RKO (cell line): ENCODE results near the gene MC1R.
"Not testable (repeated sequence)": the region's sequence is repeated elsewhere in the genome, so short reads cannot be mapped to it uniquely, and the experiment has no call there.

Experiments
- DNase-seq: peaks from one replicate; pipeline ENCODE4 v3.0.0-alpha.2; 2016; ENCODE audit warnings: low spot score

MC1R gene

DNA sequence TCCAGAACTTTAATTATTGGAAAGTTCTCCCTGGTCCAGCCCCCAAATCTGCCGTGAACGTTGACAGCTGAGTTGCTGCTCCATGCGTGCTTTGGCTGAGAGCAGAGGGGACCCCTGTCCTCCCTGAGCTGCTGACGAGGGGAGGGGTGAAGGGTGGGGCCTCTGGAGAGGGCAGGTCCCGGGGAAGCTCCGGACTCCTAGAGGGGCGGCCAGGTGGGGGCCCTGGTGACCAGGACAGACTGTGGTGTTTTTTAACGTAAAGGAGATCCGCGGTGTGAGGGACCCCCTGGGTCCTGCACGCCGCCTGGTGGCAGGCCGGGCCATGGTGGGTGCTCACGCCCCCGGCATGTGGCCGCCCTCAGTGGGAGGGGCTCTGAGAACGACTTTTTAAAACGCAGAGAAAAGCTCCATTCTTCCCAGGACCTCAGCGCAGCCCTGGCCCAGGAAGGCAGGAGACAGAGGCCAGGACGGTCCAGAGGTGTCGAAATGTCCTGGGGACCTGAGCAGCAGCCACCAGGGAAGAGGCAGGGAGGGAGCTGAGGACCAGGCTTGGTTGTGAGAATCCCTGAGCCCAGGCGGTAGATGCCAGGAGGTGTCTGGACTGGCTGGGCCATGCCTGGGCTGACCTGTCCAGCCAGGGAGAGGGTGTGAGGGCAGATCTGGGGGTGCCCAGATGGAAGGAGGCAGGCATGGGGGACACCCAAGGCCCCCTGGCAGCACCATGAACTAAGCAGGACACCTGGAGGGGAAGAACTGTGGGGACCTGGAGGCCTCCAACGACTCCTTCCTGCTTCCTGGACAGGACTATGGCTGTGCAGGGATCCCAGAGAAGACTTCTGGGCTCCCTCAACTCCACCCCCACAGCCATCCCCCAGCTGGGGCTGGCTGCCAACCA lies at the start of gene MC1R:
TSS of gene MC1R (plus strand) at position 410 of the 895 bp plus-strand sequence. CDS start at position 807, 397 bp downstream.
- DNase-seq, result no peak

DNA sequence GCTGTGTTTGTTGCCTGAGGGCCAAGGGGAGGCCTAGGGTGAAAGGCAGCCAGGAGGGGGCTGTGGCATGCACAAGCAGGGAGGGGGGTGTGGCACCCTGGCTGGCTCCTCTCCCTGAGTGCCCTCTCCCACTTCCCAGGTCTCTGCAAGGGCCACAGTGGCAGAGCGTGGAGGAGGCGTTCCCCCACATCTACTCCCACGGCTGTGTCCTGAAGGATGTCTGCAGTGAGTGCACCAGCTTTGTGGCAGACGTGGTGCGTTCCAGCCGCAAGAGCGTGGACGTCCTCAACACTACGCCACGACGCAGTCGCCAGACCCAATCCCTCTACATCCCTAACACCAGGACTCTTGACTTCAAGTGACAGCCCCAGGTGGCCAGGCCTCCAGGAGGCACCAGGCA lies 48.8 kb upstream of the MC1R start:
- no peak for DNase-seq

DNA sequence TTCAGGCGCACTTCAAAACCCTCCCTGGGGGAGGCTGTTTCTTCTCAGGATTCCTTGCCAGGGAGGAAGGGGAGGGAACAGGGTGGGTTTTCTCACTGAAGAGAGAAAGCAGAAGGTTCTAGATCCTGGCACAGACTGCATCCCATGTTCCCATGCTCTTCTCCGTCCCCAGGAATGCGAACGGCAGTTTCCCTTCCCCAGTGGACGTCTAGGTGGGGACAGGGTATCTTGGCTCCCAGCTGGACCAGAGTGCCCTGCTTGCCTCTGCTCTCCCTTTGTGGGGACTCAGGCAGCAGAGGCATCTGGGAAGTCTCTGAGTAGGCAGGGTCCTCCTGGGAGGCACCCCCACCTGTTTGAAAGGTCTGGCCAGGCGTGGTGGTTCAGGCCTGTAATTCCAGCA lies 48.2 kb upstream of the MC1R start:
- DNase-seq, result no peak

DNA sequence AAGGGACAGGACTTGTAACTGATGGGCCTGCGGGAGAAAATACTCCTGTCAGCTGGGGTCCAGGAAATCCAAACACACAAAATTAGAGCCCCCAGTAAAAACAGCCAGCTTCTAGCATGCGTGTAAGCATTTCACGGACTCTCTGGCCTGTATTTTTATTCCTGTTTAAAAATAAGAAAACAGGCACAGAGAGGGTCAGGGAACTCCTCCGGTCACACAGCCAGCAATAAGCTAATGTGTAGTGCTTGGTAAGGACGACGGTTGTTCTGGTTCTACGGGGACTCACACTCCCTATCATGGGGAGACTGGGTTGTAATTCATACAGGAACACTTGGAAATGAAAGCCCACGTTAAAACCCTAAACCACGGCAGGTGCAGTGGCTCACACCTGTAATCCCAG lies 46.8 kb upstream of the MC1R start:
- DNase-seq, result no peak

DNA sequence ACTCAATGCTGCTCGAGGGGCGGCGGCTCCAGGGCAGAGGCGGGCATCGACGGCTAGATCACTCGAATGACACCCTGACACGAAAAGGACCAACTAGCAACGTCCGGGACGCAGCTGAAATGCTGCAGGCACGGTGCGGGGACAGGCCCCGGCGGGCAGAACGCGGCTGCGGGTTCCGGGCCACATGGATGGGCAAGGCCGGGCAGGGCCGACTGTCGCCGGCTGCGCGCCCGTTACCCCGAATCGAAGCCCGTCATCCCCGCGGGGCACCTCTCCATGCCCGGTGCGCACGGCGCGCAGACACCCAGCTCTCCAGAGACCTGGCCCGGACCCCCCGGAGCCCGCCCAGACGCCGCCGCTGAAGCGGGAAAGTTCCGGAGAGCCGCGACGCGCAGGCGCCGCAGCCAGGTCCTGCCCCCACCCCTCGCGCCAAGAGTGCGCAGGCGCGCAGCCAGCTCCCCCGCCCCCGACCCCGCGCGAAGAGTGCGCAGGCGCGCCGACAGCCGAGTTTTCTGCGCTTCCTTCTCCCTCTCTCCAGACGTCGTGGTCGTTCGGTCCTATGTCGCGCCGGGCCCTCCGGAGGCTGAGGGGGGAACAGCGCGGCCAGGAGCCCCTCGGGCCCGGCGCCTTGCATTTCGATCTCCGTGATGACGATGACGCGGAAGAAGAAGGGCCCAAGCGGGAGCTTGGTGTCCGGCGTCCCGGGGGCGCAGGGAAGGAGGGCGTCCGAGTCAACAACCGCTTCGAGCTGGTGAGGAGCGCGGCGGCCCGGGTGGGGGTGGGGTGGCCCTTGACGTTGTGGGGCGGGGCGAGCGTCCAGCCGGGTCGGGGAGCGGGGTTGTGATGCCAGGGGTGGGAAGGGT lies 45.3 kb upstream of the MC1R start, which contains the start of gene TCF25:
TSS of gene TCF25 (plus strand) at position 484 of the 863 bp plus-strand sequence. CDS start at position 560, 76 bp downstream.
- DNase-seq, result peak; percentile 88

DNA sequence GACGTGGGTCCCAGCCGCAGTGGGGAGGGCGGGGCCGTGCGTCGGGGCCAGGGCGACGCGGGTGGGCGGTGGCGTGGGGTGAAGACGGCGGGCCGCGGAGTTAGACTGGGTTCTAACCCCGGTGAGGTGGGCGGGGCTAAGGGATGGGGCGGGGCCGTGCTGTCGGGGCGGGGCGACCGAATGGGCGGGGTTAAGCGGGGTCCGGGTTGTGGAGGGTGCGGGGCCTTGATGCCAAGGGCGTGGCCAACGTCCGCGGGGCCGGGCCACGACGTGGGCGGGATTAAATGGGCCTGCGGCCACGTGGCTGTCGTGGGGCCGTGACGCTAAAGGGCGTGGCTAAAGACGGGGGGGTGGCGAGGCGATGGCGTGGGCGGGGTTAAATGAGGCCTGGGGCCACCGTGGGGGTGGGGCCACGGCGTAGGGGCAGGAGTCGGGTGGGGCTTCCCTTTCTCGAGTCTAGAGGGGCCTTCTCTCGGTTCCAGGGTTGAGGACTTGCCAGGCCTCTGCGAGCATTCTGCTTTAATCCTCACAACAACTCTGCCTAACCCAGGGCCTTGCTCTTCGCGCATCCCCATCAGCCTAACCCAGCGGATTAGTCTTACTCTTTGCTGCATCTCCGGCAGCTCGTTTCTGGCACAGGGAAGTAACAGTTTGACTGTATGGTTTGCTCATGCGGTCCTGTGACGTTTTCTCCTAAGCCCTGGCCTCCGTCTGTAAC lies 44.5 kb upstream of the MC1R start:
- peak; percentile 90 for DNase-seq

DNA sequence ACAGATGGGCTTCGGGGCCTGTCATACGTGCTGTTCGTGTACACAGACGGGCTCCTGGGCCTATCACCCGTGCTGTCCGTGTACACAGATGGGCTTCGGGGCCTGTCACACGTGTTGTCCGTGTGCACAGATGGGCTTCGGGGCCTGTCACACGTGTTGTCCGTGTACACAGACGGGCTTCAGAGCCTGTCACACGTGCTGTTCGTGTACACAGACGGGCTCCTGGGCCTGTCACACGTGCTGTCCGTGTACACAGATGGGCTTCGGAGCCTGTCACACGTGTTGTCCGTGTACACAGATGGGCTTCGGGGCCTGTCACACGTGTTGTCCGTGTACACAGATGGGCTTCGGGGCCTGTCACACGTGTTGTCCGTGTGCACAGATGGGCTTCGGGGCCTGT lies 39.5 kb upstream of the MC1R start:
- not testable (repeated sequence) for DNase-seq

DNA sequence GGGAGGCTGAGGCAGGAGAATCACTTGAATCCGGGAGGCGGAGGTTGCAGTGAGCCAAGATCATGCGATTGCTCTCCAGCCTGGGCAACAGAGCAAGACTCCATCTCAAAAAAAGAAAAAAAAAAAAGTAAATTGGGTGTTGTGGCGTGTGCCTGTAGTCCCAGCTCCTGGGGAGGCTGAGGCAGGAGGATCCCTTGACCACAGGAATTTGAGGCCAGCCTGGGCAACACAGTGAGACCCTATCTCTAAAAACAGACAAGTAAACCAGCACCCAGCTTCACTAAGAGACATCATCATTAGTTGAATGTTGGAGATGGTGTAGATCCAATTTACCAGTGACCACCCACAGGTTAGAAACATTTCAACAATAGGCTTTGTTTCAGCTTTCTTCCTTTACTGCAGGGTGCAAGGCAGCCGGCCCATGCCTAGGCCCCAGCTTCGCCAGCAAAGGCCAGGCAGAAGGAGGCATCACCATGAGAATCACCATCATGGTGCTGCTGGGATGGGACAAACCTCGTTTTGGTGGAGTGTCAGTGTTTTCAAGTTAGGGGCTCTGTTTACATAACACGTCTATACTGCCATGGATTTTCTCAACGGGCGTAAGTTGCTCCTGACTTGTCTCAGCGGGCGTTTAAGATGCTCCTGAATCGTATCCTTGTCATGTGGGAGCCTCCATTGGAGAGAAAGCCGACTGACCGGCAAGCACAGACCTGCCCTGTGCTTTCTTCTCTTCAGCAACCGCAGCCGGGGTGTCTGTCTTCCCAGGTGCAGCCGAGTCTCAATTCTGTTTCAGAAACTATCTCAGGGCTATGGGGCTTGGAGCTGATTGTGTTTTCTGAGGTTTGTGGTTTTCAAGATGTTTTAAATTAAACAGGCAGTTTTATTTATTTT lies 37.9 kb upstream of the MC1R start:
- no peak for DNase-seq

DNA sequence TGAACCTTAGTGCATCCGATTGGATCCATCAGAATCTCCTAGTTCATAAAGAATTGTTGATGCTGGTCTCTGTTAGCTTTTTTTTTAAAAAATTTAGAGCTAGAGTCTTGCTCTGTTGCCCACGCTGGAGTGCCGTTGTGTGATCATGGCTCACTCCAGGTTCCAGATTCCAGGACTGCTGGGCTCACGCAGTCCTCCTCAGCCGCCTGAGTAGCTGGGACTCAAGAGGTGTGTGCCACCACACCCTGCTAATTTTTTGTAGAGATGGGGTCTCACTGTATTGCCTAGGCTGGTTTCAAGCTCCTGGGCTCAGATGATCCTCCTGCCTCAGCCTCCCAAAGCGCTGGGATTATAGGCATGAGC lies 37.3 kb upstream of the MC1R start:
- DNase-seq, result no peak

DNA sequence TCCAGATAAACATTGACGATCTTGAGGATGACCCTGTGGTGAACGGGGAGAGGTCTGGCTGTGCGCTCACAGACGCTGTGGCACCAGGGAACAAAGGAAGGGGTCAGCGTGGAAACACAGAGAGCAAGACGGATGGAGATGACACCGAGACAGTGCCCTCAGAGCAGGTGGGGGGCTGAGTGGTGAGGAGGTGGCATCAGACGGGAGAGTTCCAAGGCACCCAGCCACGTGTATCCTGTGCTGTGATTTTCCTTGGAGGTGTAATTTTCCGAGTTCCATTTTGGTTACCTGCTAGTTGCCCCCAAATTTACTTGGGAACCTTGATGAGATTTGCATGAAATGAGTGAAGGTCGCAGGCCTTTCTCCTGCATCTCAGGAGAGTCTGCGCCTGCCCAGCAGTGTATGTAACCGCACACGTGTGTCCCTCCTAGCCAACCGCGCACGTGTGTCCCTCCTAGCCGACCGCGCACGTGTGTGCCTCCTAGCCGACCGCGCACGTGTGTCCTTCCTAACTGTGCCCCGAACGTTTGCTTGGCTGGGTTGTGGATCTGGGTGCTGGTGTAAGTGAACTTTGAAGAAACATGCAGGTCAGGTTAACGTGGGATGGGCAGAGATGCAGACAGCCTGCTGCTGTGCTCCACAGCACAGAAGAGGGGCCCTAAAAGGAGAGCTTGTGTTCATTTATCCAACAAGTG lies 35.2 kb upstream of the MC1R start:
- no peak for DNase-seq

DNA sequence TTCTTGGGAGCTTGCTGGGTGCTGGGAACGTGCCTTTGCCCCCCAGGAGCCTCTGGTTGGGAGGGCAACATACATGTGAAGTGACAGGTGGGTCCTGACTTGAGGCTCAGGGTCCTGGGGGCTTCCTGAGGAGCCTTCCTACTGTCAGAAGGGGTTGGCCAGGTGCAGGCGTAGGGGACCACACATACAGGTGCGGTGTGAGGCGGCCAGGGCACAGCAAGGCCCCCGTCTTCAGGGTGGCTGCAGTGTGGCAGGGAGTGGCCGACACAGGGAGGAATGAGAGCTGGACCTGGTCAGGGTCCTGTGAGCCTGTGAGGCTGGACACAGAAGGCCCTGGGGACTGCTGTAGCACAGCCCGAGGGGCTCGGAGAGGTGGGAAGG lies 34.6 kb upstream of the MC1R start:
- DNase-seq, result no peak

DNA sequence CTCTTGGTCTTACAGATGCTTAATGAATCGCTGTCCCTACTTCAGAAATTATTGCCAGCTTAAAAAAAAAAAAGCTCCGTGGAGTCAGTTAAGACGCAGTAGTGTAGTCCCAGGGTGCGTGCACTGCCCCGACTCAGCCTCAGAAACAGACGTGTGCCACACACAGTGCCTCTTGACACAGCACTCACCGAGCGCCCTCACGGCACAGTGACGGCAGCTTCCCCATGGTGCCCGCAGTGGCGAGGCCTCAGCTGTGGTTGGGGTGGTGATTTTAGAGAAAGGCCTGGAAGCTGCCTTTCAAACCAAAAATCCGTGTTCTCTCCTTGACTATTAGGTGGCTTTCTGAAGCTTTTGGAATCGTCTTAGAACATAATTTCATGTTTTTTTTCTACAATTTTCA lies 31.4 kb upstream of the MC1R start:
- DNase-seq, result no peak

DNA sequence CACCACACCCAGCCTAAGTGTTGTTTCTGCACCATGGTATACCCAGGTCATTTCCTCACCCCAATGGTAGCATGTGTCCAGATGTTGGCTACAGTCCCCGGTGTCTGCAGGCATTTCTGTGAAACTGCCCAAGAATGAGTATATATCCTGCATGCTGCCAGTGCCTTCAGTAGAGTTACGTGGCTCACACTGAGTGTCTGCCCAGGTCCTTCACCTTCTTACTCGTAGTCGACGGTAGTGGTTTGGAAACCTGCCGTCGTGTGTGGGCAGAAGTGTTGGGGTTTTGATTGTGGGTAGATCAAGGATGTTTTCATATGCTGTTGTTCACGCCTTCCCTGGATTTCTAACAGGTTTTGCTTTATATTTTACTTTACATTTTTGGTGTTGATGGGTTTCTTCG lies 28.5 kb upstream of the MC1R start:
- no peak for DNase-seq

DNA sequence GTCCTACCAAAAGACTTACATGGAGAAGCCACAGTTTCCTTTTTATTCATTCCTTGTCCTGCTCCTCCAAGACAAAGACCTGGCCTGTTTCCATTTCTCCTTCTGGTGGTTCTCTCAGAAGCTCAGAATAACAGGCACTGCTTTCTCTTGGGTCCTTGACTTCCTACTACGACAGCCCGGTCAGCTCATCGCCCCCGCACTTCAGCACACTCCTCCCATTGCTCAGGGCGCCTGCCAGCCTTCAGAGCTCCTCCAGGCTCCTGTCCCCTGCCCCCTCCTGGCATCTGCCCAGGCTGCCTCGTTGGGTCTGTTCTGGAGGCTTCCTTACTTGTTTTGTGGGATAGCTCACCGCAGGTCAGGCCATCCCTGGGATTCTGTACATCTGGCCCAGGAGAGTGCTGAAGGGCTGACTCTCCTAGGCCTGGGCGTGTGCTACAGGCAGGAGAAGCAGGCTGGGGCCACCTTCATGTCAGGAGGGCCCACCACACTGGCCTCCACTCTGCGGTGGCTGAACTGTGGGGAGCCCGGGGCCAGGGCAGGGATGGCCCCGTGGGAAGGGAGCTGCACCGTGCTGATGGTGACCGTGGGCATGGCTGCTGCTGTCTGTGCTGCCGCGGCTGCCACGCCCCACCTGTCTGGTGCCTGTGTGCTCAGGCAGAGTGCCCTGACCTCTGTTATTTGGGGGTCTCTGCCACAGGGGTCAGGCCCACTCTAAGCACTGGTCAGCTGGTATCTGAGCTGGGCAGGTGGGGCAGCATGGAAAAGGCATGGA lies 27.6 kb upstream of the MC1R start:
- no peak for DNase-seq

DNA sequence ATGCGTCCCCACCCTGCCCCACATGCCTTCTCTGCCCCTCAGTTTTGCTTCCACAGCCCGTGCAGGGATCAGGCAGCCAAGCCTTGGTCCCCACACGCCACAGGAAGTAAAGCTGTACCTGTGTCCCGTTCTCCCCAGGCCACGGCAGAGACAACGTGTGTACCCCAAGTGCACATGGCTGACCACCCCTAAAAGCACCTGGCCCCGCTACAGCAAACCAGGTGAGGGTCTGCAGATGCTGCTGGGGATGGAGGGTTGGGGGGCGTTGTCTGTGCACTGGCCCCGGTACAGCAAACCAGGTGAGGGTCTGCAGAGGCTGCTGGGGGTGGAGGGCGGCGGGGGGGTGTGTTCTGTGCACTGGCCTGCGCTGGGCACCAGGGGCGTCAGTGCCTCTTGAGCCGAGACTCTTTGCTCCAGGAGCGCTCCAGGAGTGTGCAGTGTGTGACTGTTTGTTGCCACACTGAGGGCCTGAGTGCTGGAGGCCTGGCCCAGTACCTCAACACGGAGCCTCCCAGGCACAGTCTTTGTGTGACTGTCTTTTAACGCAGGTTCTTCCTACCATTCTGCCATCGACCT lies 26.5 kb upstream of the MC1R start:
- no peak for DNase-seq

DNA sequence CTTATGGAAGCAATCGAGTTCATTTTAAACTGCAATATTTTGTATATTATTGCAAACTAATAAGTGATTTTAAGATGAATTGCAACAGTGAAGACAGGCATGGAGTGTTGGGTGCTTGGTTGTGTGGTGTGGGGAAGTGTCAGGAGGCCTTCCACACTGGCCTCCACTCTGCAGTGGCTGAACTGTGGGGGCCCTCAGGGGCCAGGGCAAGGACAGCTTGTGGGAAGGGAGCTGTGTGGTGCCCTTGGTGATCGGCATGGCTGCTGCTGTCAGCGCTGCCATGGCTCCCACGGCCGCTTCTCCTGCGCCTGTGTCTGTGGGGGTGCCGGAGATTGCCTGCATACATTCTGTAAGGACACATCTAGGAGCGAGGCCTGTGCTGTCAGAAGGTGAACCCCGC lies 26.0 kb upstream of the MC1R start:
- no peak for DNase-seq

DNA sequence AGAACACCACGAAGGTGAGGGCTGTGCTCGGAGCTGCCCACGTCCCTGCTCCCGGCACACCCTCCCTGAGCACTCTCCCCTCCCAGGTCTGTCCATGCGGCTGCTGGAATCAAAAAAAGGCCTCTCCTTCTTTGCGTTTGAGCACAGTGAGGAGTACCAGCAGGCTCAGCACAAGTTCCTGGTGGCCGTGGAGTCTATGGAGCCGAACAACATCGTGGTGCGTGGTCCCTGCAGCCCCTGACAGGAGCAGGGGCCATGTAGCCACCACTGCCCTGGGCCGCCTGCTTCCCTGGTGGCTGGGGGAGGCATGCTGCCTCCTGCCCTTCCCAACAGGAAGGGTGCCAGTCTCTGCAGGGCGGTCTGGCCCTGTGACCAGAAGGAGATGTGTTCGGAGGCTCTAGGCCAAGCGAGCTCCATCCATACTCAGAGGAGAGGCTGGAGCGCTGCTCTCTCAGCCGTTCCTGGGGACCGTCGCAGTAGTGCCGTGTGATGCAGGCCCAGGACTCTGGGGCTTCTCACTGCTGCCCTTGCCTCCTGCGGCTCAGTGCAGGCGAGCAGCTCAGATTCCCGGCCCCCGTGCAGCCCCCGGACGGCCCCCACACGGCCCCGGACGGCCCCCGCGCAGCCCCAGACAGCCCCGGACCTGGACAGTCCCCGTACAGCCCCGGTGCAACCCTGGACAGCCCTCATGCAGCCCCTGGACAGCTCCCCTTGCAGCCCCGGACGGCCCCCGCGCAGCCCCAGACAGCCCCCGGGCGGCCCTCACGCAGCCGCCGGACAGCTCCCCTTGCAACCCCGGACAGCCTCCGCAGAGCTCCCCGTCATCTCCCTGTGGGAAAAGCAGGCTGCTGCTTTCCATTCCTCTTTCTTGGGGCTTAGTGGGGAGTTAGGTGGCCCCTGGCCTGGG lies 24.8 kb upstream of the MC1R start:
- DNase-seq, result no peak

DNA sequence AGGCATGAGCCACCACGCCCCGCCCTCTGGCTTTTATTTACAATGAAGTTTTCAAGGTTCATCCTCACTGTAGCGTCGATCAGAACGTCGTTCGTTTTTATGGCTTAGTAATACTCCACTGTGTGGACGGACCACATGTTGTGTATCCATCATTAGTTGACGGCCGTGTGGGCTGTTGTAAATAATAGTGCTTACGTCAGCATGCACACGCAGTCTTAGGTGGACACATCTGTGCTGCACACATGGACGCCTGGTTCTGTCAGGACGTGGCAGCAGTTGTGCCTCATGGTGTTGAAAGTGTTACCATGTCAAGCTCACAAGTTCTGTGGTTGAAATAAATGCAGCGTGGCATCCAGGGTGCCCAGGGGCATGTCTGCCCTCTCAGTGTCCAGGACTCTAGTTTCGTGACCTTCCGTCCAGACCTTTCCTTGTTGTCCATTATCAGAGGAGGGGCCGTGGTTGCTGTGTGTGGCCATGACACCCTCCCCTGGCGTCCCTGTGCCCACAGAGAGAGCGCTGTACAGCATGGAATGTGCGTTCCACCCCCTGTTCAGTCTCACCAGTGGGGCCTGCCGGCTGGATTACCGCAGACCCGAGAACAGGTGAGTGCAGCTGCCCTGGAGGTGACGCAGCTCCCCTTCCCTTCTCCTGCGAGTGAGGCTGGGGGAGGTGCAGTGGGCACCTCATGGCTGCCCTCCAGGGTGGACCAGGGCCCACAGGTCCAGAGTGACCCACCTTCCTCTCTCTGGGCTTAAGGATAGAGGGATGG lies 23.0 kb upstream of the MC1R start:
- DNase-seq, result no peak
